CD4-positive, alpha-beta T cell (primary cell): ENCODE measurements around the gene ENTPD6. TPM values are rescaled to one million over a fixed set of nuclear protein-coding genes. Genes with fewer than 3 reads are reported as not detected.
A peak's percentile ranks its signal among the peaks of the same experiment; 100 is the strongest.

Experiments used
- ATAC-seq: fragments of 200-7000 bp; cut with Tn5 transposase; one replicate; pipeline ENCODE4 v1.10.0; 2022; ENCODE audit warnings: mild to moderate bottlenecking; ENCODE audit not compliant: poor library complexity
- CTCF ChIA-PET: fragments of 350-600 bp; sonication (Branson Sonifier 250); formaldehyde crosslinking; loops from one replicate; lab custom pipeline; 2021; ENCODE audit warnings: antibody characterized with exemption, inconsistent platforms; lab: Charles Lee
- POLR2A ChIA-PET: fragments of 350-600 bp; sonication (Branson Sonifier 250); formaldehyde crosslinking; loops from one replicate; lab custom pipeline; 2021; ENCODE audit warnings: antibody characterized with exemption, inconsistent platforms; lab: Charles Lee
- DNase-seq, 14 experiments: peaks; one replicate each; pipeline ENCODE4 v3.0.0-alpha.2; 2013 to 2020; ENCODE audit warnings: mixed read lengths in 2 of 14
- H3K27ac ChIP-seq, 2 donors: one replicate each; pipeline versions ENCODE4 v1.5.1 to v1.7.0; 2013; ENCODE audit warnings: low read length in 2 of 2, low read depth in 1 of 2, mild to moderate bottlenecking in 1 of 2
- H3K27me3 ChIP-seq, 2 experiments: 1 replicate in 1 of 2; 2 replicates in 1 of 2; pipeline versions ENCODE4 v1.6.1 to v1.7.0; 2013; ENCODE audit warnings: low read length in 2 of 2, control low read depth in 1 of 2, mild to moderate bottlenecking in 1 of 2, moderate library complexity in 1 of 2; ENCODE audit not compliant: insufficient read depth in 2 of 2, control insufficient read depth in 1 of 2
- H3K36me3 ChIP-seq: one replicate; pipeline ENCODE4 v1.6.1; 2013; ENCODE audit warnings: low read length, control low read depth; ENCODE audit not compliant: insufficient read depth
- H3K4me1 ChIP-seq: one replicate; pipeline ENCODE4 v1.6.1; 2013; ENCODE audit warnings: low read length, control low read depth; ENCODE audit not compliant: insufficient read depth
- H3K4me3 ChIP-seq: one replicate; pipeline ENCODE4 v1.5.1; 2013; ENCODE audit warnings: mild to moderate bottlenecking, low read length, moderate library complexity
- H3K9me3 ChIP-seq, 2 experiments: 1 replicate in 1 of 2; 2 replicates in 1 of 2; pipeline versions ENCODE4 v1.6.1 to v1.7.0; 2013; ENCODE audit warnings: low read length in 2 of 2, mild to moderate bottlenecking in 2 of 2, control low read depth in 1 of 2, moderate library complexity in 1 of 2; ENCODE audit not compliant: control insufficient read depth in 1 of 2, insufficient read depth in 1 of 2
- H3K27ac Mint-ChIP-seq: one replicate; pipeline ENCODE4 v1.8.0; 2020; ENCODE audit warnings: mixed read lengths
- H3K27me3 Mint-ChIP-seq: one replicate; pipeline ENCODE4 v1.8.0; 2021; ENCODE audit warnings: mixed read lengths
- H3K36me3 Mint-ChIP-seq: one replicate; pipeline ENCODE4 v1.8.0; 2021; ENCODE audit warnings: low read depth, mixed read lengths
- H3K4me1 Mint-ChIP-seq: one replicate; pipeline ENCODE4 v1.8.0; 2021; ENCODE audit warnings: low read depth, mixed read lengths
- H3K4me3 Mint-ChIP-seq: one replicate; pipeline ENCODE4 v1.8.0; 2020; ENCODE audit warnings: mild to moderate bottlenecking, mixed read lengths
- H3K9me3 Mint-ChIP-seq: one replicate; pipeline ENCODE4 v1.8.0; 2020; ENCODE audit warnings: mixed read lengths
- intact Hi-C, 2 experiments: fragments of 100-400 bp; cut with DNase I in 1 of 2; cut with micrococcal nuclease in 1 of 2; formaldehyde crosslinking; loops; one replicate each; pipeline versions ENCODE4 v1.15.1 to v1.9.0; 2023 to 2025; cut with DNase I, micrococcal nuclease
- total RNA-seq, 174 experiments: library from RNA in 2 of 174; stranded (reverse) in 2 of 174; gene quantifications; one replicate each; pipeline ENCODE4 v1.2.3 and lab custom pipeline; 2021 to 2026
- TF ChIP-seq, protein P1 (sequence below): fragments of 200-600 bp; IDR thresholded peaks from one replicate; pipeline ENCODE4 v1.8.0; 2022; ENCODE audit warnings: antibody characterized with exemption, mild to moderate bottlenecking

The ENTPD6 gene
- total RNA-seq, 2 experiments from 2014 or later = 78.5 to 85.1 TPM

DNA sequence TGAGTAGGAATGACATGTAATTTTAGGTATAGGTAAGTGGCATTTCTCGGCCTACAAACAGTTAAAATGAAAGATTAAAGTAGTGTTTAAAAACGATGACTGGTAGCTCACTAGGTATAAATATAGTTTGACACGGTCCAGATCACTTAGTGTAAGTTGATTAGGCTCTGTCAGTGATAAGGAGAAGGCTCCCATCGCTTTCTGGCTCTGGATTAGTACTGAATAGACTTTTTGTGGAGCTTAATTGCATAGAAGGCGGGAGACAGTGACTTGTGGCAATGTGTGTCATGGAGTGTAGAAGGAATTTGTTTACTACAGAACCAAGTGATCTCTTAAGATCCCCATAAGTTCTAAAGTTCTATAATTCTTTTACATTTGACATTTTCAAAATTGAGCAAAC is 59.1 kb downstream of the ENTPD6 start:
- intact Hi-C loops = loop anchor here in 1 of 2 experiments (5.0 kb wide), 1 partner anchor 167 kb away; no protein-coding TSS in a partner anchor
- Histone ChIP-seq H3K27me3 (no peaks in the 10 kb centered on the region), H3K4me3 (no peak overlapping the region), H3K9me3 (no peaks in the 10 kb centered on the region), H3K4me1 (peaks cover 18% of the 10 kb centered on the region), H3K27ac (no peak overlapping the region), H3K36me3 (peaks cover 3% of the 10 kb centered on the region)
- Mint-ChIP-seq H3K36me3 (peaks cover 13% of the 10 kb centered on the region), H3K9me3 (no peaks in the 10 kb centered on the region), H3K4me1 (peaks cover 74% of the 10 kb centered on the region), H3K27me3 (no peaks in the 10 kb centered on the region), H3K4me3 (no peak overlapping the region), H3K27ac (peak overlapping the region; percentile 15)
- DNase-seq (no peak), ATAC-seq (no peak)
- ChIA-PET POLR2A (no interaction called here), CTCF (no interaction called here)
- TF ChIP-seq, protein P1, sequence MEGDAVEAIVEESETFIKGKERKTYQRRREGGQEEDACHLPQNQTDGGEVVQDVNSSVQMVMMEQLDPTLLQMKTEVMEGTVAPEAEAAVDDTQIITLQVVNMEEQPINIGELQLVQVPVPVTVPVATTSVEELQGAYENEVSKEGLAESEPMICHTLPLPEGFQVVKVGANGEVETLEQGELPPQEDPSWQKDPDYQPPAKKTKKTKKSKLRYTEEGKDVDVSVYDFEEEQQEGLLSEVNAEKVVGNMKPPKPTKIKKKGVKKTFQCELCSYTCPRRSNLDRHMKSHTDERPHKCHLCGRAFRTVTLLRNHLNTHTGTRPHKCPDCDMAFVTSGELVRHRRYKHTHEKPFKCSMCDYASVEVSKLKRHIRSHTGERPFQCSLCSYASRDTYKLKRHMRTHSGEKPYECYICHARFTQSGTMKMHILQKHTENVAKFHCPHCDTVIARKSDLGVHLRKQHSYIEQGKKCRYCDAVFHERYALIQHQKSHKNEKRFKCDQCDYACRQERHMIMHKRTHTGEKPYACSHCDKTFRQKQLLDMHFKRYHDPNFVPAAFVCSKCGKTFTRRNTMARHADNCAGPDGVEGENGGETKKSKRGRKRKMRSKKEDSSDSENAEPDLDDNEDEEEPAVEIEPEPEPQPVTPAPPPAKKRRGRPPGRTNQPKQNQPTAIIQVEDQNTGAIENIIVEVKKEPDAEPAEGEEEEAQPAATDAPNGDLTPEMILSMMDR = no peak

GRCh38 chr20:25254986-25255680 is 59.6 kb downstream of the ENTPD6 start:
- Mint-ChIP-seq H3K36me3 (peaks cover 18% of the 10 kb centered on the region), H3K9me3 (no peaks in the 10 kb centered on the region), H3K27ac (peak overlapping the region; percentile 15), H3K27me3 (no peaks in the 10 kb centered on the region), H3K4me1 (peaks cover 74% of the 10 kb centered on the region), H3K4me3 (no peak overlapping the region)
- DNase-seq = no peak
- Histone ChIP-seq H3K4me1 (peaks cover 13% of the 10 kb centered on the region), H3K9me3 (no peaks in the 10 kb centered on the region), H3K4me3 (no peak overlapping the region), H3K27ac (no peak overlapping the region), H3K27me3 (no peaks in the 10 kb centered on the region), H3K36me3 (peaks cover 8% of the 10 kb centered on the region)
- CTCF ChIA-PET = no interaction called here
- intact Hi-C loops = loop anchor here in 1 of 2 experiments (5.0 kb wide), 1 partner anchor 168 kb away; no protein-coding TSS in a partner anchor
- TF ChIP-seq, protein P1 = no peak
- POLR2A ChIA-PET = no interaction called here
- no peak for ATAC-seq

GRCh38 chr20:25256226-25256859 is 60.8 kb downstream of the ENTPD6 start:
- H3K27me3 ChIP-seq = no peaks in the 10 kb centered on the region
- no peaks in the 10 kb centered on the region for H3K9me3 ChIP-seq
- intact Hi-C loops = no loop called here
- ChIA-PET CTCF (interaction anchor here (1.2 kb wide), 1 partner anchor 9 kb away, joined by 3 read pairs; no protein-coding TSS in a partner anchor), POLR2A (interaction anchor here (1.9 to 2.3 kb wide), 2 partner anchors 8 to 10 kb away, joined by 4 to 6 read pairs; partner anchors contain the start of gene PYGB)
- H3K4me1 Mint-ChIP-seq = peaks cover 74% of the 10 kb centered on the region
- H3K4me3 Mint-ChIP-seq = no peak overlapping the region
- no peak for DNase-seq
- no peaks in the 10 kb centered on the region for H3K27me3 Mint-ChIP-seq
- peaks cover 8% of the 10 kb centered on the region for H3K36me3 ChIP-seq
- peaks cover 12% of the 10 kb centered on the region for H3K4me1 ChIP-seq
- H3K36me3 Mint-ChIP-seq = peaks cover 26% of the 10 kb centered on the region
- ATAC-seq = no peak
- H3K9me3 Mint-ChIP-seq = no peaks in the 10 kb centered on the region
- H3K27ac ChIP-seq = no peak overlapping the region
- TF ChIP-seq, protein P1 = no peak
- H3K27ac Mint-ChIP-seq = peak overlapping the region; percentile 59
- no peak overlapping the region for H3K4me3 ChIP-seq
